MG63 (cell line): ENCODE measurements around the gene STRN3. TPM values are rescaled to one million over a fixed set of nuclear protein-coding genes. Genes with fewer than 3 reads are reported as not detected.
"Not testable (repeated sequence)": the region's sequence is repeated elsewhere in the genome, so short reads cannot be mapped to it uniquely, and the experiment has no call there.

ENCODE experiments used
- DNase-seq: peaks from one replicate; pipeline ENCODE4 v3.0.0-alpha.2; 2020
- H3K27me3 ChIP-seq: fragments of 250-450 bp; sonication (Bioruptor Pico); 2 replicates; pipeline ENCODE4 v1.5.1; 2020; ENCODE audit warnings: mild to moderate bottlenecking, moderate library complexity
- H3K36me3 ChIP-seq: fragments of 250-450 bp; sonication (Bioruptor Pico); 2 replicates; pipeline ENCODE4 v1.5.1; 2020; ENCODE audit warnings: mild to moderate bottlenecking, moderate library complexity
- H3K4me3 ChIP-seq: fragments of 250-450 bp; sonication (Bioruptor Pico); 2 replicates; pipeline ENCODE4 v1.5.1; 2020; ENCODE audit warnings: mild to moderate bottlenecking, moderate library complexity
- H3K9me3 ChIP-seq: fragments of 250-450 bp; sonication (Bioruptor Pico); 2 replicates; pipeline ENCODE4 v1.5.1; 2020; ENCODE audit warnings: mild to moderate bottlenecking, moderate library complexity
- total RNA-seq: library from RNA; depleted of rRNA; stranded (reverse); fragments of >200 nt; shearing (Covaris generic); gene quantifications from 2 replicates; pipeline ENCODE4 v1.2.3, GENCODE V29; 2014; ENCODE audit warnings: low replicate concordance

Gene STRN3
- total RNA-seq, 1 experiment from 2014 or later: 20.4 TPM

DNA sequence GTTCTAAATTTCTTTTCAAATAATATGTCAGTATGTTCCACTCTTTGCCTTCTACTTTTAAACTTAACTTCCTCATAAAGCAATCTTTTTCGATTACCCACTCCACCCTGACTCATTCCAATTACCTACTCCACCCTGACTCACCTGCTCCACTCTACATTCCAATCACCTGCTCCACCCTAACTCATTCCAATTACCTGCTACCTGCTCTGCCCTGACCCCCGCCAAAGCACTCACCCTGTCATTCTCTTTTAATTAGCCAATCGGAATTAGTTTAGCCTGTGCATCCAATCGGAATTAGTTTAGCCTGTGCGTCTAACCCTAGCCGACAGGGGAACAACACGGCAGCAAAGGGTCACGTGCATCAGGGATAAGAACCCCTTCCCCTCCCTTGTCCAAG lies 60.3 kb downstream of the STRN3 start:
- H3K4me3 ChIP-seq, H3K9me3 ChIP-seq, DNase-seq, H3K36me3 ChIP-seq, H3K27me3 ChIP-seq: not testable (repeated sequence)

DNA sequence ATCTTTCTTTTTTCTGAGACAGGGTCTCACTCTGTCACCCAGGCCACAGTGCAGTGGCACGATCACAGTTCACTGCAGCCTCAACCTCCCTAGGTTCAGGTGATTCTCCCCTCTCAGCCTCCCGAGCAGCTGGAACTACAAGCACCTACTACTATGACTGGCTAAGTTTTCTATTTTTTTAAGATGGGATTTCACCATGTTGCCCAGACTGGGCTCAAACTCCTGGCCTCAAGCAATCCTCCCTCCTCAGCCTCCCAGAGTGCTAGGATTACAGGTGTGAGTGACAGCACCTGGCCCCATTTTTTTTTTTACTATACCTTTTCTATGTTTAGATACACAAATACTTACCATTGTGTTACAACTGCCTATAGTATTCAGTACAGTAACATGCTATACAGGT lies 63.6 kb downstream of the STRN3 start:
- DNase-seq, H3K36me3 ChIP-seq, H3K9me3 ChIP-seq, H3K4me3 ChIP-seq, H3K27me3 ChIP-seq: not testable (repeated sequence)

DNA sequence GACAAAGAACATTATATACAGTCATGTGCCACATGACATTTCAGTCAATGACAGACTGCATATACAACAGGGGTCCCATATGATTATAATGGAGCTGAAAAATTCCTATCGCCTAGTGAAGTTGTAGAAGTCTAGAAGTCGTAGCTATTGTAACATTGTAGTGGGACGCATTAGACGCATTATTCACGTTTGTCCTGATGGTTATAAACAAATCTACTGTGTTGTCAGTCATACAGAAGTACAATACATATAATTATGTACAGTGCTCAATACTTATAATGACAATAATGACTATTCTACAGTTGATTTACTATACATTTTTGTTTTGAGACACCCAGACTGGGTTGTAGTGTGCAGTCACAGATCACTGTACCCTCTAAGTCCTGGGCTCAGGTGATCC lies 64.8 kb downstream of the STRN3 start:
- DNase-seq: no peak
- no peaks in the 10 kb centered on the region for H3K9me3 ChIP-seq
- H3K4me3 ChIP-seq: no peak overlapping the region
- no peaks in the 10 kb centered on the region for H3K36me3 ChIP-seq
- no peaks in the 10 kb centered on the region for H3K27me3 ChIP-seq

DNA sequence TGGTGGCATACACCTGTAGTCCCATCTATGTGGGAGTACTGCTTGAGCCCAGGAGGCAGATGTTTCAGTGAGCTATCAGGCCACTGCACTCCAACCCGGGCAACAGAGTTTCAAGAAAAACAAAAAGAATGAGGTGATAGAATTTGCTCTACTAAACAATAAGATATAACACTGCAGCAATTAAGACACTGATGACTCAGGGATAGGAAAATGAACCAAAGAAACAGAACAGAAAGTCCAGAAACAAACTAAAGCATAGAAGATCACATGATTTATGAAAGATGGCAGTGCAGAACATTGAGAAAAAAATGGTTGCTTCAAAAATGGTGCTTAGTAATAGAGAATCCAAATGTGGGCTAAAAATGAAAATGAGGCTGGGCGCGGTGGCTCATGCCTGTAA lies 66.0 kb downstream of the STRN3 start:
- no peaks in the 10 kb centered on the region for H3K9me3 ChIP-seq
- H3K36me3 ChIP-seq: no peaks in the 10 kb centered on the region
- no peak overlapping the region for H3K4me3 ChIP-seq
- H3K27me3 ChIP-seq: no peaks in the 10 kb centered on the region
- no peak for DNase-seq

DNA sequence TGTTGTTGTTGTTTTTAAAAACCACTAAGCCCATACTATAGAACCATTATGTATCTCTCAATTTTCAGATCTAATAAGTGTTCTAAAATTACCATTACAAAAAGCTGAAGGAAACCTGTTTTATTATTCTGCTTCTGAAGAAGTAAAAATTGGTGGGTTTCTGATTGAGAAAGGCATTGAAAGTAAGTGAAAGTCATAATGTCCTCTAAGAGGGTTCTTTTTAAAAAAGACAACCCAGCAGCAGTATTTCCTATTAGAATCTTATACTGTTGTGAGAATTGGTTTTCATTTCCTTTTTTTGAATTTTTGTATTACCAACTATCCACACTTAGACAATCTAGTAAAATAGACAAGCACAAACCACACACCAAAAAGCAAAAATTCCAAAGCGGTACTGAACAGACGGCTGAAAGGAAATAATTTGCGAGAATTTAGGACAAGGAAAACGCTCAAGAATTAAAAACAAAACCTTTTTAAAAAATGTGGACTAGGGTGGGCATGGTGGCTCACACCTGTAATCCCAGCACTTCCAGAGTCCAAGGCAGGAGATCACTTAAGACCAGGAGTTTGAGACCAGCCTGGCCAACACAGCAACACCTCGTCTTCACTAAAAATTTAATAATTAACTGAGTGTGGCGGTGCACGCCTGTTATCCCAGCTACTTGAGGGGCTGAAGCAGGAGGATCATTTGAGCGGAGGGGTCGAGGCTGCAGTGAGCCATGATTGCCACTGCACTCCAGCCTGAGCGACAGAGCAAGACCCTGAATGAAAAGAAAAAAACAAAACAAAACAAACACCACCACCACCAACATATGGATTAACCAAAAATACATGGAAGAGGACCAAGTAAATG lies 67.4 kb downstream of the STRN3 start:
- H3K4me3 ChIP-seq: no peak overlapping the region
- H3K9me3 ChIP-seq: no peaks in the 10 kb centered on the region
- no peaks in the 10 kb centered on the region for H3K27me3 ChIP-seq
- DNase-seq: no peak
- no peaks in the 10 kb centered on the region; the same call in 1 of the 2 replicates for H3K36me3 ChIP-seq

DNA sequence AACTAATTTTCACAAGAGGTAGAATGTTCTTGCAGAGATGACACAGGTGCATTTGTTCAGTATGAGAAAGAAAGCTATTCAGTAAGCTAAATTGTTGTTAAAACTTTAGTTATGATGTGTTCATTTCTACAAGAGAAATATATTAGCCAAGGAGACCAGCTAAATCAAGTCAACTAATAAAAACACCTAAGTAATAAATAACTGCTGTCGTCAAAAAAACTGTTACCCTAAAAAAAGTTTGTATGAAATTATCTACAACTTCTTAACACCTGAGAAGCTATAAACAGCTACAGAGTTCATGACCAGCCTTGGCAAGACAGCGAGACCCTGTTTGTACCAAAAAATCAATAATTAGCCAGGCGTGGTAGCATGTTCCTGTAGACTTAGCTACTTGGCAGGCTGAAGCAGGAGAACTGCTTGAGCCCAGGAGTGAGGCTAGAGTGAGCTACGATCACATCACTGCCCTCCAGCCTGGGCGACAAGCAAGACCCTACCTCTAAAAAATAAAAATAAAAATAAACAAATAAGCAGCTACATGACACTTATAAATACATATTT lies 68.3 kb downstream of the STRN3 start:
- H3K27me3 ChIP-seq: no peaks in the 10 kb centered on the region
- no peak for DNase-seq
- H3K4me3 ChIP-seq: no peak overlapping the region
- no peaks in the 10 kb centered on the region; the same call in 1 of the 2 replicates for H3K36me3 ChIP-seq
- no peaks in the 10 kb centered on the region for H3K9me3 ChIP-seq

DNA sequence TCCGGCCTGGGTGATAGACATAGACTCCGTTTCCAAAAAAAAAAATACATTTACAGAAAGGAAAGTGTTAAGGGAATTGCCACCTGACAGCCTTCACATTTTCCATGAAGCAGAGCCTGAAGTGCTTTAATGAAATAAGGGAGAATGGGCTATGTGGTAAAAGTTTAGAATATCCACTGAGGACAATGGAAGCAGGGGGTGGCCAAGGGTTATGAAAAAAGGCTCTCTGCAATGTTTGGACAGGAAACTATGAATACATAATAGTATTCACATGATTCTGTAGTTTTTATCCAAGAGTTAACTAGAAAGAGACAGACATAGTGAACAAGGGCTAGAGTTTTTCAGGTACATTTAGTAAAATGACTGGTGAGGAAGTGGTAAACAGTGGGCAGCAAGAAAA lies 76.5 kb downstream of the STRN3 start:
- Histone ChIP-seq H3K36me3 (no peaks in the 10 kb centered on the region; the same call in 1 of the 2 replicates), H3K27me3 (no peaks in the 10 kb centered on the region), H3K4me3 (no peak overlapping the region), H3K9me3 (no peaks in the 10 kb centered on the region)
- DNase-seq: no peak

DNA sequence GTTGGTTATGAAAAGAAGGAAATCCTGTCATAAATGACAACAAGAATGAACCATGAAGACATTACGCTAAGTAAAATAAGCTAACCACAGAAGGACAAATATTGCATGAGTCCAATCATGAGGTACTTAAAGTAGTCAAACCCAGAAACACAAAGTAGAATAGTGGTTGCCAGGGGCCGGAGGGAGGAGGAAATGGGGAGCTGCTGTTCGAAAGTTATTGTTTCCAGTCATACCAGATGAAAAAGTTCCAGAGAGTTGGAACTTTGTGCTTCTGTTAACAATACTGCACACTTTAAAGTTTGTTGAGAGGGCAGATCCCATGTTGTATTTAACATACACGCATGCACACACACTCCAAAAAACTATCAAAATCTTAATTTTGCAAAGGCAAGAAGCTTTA lies 82.5 kb downstream of the STRN3 start:
- Histone ChIP-seq H3K27me3 (no peaks in the 10 kb centered on the region), H3K36me3 (no peaks in the 10 kb centered on the region; the same call in 1 of the 2 replicates), H3K9me3 (no peaks in the 10 kb centered on the region), H3K4me3 (no peak overlapping the region)
- no peak for DNase-seq

DNA sequence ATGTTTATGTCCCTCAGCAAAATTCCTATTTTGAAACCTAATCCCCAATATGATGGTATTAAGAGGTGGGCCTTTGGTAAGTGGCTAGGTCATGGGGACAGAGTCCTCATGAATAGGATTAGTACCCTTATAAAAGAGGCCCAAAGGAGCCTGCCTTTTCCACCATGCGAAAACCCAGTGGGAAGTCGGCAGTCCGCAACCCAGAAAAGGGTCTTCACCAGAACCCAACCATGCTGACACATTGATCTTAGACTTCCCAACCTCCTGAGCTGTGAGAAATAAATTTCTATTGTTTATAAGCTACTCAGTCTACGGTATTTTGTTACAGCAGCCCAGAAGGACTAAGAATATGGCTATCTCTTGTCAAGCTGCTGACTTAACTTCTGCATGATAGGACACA lies 85.3 kb downstream of the STRN3 start:
- Histone ChIP-seq H3K36me3 (no peaks in the 10 kb centered on the region; the same call in none of the 2 replicates), H3K9me3 (no peaks in the 10 kb centered on the region), H3K27me3 (no peaks in the 10 kb centered on the region), H3K4me3 (no peak overlapping the region)
- DNase-seq: no peak

DNA sequence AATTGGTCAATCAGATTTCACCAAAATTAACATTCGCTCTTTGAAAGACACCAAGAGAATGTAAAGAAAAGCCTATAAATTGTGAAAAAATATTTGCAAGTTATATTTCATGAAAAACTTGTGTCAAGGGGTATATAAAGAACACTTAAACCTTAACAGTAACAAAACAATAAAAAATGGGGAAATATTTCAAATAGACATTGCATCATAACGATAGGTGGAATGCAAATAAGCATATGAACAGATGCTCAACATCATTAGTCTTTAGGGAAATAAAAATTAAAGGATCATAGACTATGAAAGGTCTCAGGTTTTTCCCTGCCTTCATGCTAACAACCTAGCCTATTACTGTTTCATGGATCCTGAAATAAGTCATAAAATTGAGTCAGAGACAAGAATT lies 87.6 kb downstream of the STRN3 start:
- H3K36me3 ChIP-seq: peaks cover 12% of the 10 kb centered on the region

DNA sequence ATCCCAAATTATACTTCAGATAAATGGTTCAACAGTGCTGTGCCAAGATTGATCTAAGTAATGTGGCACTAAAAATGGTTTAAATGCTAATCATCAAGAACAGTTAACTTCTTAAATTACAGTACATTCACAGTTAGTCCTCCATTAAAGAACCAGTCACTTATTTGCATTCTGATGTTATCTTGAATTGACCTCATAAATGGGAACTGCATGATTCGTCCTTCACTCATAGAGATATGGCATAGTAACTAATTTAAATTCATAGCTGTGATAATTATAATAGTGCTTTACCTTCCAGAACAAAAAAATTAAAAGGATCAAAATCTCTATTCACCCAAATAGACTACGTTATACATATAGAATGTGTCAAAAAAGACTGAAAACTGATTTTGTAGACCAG lies 90.7 kb downstream of the STRN3 start:
- DNase-seq: no peak
- Histone ChIP-seq H3K9me3 (no peaks in the 10 kb centered on the region), H3K36me3 (peaks cover 12% of the 10 kb centered on the region), H3K27me3 (no peaks in the 10 kb centered on the region), H3K4me3 (no peak overlapping the region)

More for the DNA sequence above, 87.6 kb downstream of the STRN3 start:
- Histone ChIP-seq H3K4me3 (no peak overlapping the region), H3K27me3 (no peaks in the 10 kb centered on the region), H3K9me3 (no peaks in the 10 kb centered on the region)
- DNase-seq: no peak

DNA sequence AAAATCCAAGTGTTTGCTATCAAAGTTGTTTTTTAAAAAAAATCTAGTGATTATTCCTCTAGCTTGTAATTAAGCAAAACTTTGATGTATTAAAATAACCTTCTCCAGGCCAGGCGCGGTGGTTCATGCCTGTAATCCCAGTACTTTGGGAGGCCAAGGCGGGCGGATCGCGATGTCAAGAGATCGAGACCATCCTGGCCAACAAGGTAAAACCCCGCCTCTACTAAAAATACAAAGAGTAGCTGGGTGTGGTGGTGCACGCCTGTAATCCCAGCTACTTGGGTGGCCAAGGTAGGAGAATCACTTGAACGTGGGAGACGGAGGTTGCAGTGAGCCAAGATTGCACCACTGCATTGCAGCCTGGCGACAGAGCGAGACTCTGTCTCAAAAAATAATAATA lies 92.2 kb downstream of the STRN3 start:
- DNase-seq, H3K9me3 ChIP-seq, H3K27me3 ChIP-seq, H3K4me3 ChIP-seq: not testable (repeated sequence)
- peaks cover 12% of the 10 kb centered on the region for H3K36me3 ChIP-seq

DNA sequence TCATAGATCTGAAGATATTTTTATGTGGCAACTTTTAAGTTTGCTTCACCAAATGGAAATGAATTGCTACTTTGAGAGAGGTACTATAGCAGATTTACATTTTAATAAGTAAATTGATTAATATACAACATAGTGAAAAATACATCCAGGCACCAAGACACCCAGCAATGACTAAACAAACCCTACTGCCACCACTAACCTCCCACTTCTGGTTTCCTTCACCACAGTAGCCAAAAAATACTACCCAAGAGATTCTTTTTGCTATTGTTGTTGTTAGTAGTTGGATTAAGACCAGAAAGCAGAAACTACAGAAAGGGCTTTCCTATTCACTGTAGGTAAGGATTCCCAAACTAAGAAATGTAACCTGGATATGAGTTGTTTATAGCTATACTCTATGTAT lies 97.7 kb downstream of the STRN3 start:
- no peaks in the 10 kb centered on the region; the same call in none of the 2 replicates for H3K36me3 ChIP-seq
- DNase-seq: no peak
- no peaks in the 10 kb centered on the region for H3K27me3 ChIP-seq
- H3K4me3 ChIP-seq: no peak overlapping the region
- H3K9me3 ChIP-seq: no peaks in the 10 kb centered on the region

DNA sequence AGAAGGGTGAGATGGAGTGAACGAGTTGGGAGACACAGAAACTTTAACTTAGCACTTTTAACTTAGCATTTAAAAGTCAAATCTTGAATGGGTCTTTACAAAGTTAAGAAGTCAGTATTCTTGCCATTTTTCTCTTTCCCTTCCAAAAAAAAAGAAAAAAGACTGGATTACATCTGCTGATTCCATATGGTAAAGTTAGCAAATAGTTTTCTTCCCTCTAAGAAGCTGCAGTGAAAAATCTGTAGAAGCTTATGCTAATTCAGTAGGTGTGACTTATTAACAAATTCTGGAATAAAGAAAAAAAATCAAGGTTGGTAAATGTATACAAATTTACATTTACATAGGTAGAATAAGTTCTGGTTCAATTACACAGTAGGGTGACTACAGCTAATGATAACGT lies 100.9 kb downstream of the STRN3 start:
- H3K9me3 ChIP-seq: no peaks in the 10 kb centered on the region
- no peak for DNase-seq

DNA sequence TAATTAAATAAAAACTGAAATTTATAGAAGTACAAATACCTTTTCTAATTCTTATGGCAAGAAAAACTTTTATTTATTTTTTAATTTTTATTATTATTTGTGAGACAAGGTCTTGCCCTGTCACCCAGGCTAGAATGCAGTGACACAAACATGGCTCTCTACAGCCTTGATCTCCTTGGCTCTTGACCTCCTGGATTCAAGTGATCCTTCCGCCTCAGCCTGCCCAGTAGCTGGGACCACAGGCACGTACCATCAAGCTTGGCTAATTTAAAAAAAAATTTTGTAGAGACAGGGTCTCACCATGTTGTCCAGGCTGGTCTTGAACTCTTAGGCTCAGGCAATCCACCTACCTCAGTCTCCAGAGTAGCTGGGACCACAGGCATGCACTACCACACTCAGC lies 104.4 kb downstream of the STRN3 start:
- H3K27me3 ChIP-seq: no peaks in the 10 kb centered on the region
- no peak for DNase-seq
- H3K4me3 ChIP-seq: no peak overlapping the region
- no peaks in the 10 kb centered on the region for H3K9me3 ChIP-seq
- H3K36me3 ChIP-seq: peaks cover 3% of the 10 kb centered on the region

More for the DNA sequence above, 100.9 kb downstream of the STRN3 start:
- Histone ChIP-seq H3K4me3 (no peak overlapping the region), H3K27me3 (no peaks in the 10 kb centered on the region), H3K36me3 (peaks cover 3% of the 10 kb centered on the region)

DNA sequence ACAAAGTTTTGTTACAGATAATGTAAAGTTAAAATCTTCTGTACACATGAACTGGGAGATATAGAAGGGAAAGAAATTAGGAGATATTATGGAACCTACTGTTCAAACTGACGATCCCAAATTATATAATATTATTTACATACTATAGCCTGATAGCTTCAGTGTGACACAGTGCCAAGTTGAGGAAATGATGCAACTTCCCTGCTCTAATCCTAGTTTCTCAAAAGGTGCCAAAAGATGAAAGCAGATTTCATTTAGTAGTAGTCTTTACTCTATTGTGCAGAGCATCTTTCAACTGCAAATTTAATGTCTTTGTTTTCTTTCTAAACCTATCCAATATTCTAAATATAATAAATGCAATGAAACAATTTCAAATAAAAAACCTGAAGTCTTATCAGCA lies 104.9 kb downstream of the STRN3 start:
- no peaks in the 10 kb centered on the region for H3K27me3 ChIP-seq
- no peak overlapping the region for H3K4me3 ChIP-seq
- no peaks in the 10 kb centered on the region for H3K9me3 ChIP-seq
- peaks cover 3% of the 10 kb centered on the region for H3K36me3 ChIP-seq
- DNase-seq: no peak

DNA sequence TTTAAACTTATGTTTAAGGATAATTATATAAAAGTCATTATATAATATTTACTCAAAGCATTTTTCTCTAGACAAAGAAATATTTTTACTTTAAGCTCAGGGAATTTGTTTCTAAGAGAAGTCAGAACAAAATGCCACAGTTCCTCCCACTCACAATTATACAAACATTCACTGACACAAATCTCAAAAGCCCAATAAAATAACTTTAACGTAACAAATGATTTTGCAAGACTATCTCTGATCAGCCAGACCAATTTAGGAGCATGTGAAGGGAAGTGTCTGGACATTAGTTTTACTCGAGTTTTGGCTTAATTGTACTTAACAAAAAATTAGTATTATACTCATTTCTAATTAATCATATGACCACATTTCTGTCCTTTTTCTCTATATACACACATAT lies 110.6 kb downstream of the STRN3 start:
- no peak overlapping the region for H3K4me3 ChIP-seq
- no peaks in the 10 kb centered on the region; the same call in 1 of the 2 replicates for H3K36me3 ChIP-seq
- H3K27me3 ChIP-seq: no peaks in the 10 kb centered on the region
- no peaks in the 10 kb centered on the region for H3K9me3 ChIP-seq
- no peak for DNase-seq

DNA sequence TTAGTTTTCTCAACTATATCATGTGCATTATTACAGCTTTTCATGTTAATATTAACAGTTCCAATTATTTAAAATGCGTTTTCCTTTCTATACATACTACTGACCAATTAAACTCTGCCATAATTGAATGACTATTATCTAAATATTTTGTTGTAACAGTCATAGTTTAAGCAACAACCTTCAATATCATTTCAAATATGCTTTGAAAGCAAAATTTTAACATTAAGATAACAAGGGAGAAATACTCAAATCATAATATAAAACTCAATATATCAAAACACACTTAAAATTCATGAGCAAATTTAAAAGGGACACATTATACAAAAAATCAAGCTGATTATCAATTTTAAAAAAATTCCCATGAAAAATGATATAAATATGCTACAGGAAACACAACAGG lies 111.4 kb downstream of the STRN3 start:
- Histone ChIP-seq H3K9me3 (no peaks in the 10 kb centered on the region), H3K27me3 (no peaks in the 10 kb centered on the region), H3K4me3 (no peak overlapping the region), H3K36me3 (peaks cover 5% of the 10 kb centered on the region)
- no peak for DNase-seq
